NCI-H345 treated with DMSO at 0.1 percent for 48 hours (cell line): ENCODE data around the gene TATDN2.
A peak's percentile ranks its signal among the peaks of the same experiment; 100 is the strongest.

Experiments used
- DNase-seq: peaks from one replicate; lab custom pipeline; 2025; ENCODE audit not compliant: unreplicated experiment; lab: John Stamatoyannopoulos, UW

Gene TATDN2, protein sequence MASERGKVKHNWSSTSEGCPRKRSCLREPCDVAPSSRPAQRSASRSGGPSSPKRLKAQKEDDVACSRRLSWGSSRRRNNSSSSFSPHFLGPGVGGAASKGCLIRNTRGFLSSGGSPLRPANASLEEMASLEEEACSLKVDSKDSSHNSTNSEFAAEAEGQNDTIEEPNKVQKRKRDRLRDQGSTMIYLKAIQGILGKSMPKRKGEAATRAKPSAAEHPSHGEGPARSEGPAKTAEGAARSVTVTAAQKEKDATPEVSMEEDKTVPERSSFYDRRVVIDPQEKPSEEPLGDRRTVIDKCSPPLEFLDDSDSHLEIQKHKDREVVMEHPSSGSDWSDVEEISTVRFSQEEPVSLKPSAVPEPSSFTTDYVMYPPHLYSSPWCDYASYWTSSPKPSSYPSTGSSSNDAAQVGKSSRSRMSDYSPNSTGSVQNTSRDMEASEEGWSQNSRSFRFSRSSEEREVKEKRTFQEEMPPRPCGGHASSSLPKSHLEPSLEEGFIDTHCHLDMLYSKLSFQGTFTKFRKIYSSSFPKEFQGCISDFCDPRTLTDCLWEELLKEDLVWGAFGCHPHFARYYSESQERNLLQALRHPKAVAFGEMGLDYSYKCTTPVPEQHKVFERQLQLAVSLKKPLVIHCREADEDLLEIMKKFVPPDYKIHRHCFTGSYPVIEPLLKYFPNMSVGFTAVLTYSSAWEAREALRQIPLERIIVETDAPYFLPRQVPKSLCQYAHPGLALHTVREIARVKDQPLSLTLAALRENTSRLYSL

DNA sequence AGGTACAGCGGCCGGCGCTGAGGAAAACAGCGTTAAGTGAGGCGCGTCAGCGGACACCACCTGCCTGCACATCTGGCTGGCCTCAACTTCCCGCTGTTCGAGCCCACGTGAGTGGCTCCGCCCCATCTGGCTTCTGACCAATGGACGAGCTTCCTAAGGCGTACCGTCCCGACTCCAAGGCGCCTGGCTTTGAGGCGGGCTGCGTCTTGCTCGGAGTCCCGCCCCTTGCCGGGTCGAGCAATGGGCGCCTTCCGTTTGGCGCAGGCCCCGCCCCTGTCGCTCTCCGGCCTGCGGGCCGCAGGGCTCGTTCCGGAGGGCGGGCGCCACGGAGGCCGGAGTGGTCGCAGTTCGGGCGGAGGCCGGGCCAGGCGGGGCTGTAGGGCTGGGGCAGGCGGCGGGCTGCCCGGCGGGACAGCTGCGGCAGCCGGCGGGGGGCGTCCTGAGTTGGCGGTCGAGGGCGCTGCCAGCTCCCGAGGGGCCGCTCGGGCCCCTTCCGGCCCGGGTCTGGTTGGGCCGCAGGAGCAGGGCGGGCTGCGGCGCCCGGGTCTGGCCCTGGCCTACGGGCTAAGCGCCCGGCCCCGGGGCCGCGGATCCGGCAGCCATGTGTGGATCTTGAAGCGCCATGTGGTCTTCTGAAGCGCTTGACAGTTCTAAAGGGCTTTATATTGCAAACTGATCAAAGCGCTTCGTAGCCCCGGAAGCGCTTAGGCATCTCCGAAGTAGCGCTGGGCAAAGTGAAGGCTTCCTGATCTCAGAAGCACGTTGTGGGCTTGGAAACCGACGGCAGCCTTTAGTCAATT, at the start of gene TATDN2:
TATDN2 (plus strand) TSS at position 276 of the 800 bp plus-strand sequence. CDS start 742 bp downstream, outside the sequence.
- DNase-seq: peak; percentile 68

DNA sequence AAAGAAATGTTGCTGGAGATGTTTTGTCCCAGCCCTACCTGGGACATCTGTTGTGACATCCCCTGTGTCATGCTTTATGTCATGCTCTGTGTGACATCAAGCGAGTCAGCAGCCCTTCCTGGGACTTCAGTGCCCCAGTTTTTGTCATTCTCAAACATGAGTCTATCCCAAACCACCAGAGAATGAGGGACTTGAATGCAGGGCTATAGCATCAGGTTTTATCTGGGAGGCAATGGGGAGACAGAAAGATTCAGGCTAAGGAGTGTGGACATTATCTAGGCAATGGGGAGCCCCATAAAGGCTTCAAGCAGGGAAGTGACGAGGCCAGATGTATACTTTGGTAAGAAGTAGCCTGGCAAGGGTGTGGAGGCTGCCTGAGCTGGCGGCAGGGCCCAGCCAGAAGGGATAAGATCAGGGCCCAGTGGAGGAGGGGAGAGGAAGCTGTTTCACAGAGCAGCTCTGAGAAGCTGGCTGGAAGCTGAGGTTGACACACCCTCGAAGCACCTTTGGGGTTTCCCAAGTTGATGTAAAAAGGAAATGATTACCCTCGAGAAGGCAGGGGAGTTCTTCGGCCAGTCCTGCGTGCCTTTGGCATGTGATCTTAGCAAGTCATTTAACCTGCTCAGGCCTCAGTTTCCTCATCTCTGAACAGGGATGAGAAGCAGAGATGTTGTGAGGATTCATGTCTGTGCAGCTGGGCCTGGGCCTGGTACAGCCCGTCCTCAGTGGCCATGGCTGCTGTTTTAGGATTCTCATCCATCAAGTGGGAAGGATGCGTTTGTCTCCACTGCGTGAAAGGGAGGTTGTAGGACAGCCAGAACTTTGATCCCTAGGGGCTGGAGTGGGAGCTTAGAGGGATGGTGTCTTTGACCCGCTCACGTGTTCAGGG, 49.3 kb upstream of the TATDN2 start:
- no peak for DNase-seq

DNA sequence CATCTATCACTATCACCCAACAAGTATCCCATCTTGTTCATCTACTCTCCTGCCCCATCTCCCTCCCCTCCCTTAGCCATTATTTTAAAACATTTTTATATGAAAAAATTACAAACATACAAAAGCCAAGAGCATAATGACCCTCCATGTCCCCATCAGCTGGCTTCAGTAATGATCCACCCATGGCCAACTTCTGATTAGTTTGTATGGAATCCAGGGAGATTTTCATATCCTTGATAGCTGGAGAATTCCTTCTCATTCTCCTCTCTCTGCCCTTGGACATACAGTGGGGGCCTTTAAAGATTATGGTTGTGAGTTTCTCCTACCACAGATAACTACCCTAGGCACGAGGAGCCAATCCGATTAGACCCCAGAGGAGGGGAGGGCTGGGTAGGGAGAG, 43.3 kb upstream of the TATDN2 start:
- DNase-seq: no peak

DNA sequence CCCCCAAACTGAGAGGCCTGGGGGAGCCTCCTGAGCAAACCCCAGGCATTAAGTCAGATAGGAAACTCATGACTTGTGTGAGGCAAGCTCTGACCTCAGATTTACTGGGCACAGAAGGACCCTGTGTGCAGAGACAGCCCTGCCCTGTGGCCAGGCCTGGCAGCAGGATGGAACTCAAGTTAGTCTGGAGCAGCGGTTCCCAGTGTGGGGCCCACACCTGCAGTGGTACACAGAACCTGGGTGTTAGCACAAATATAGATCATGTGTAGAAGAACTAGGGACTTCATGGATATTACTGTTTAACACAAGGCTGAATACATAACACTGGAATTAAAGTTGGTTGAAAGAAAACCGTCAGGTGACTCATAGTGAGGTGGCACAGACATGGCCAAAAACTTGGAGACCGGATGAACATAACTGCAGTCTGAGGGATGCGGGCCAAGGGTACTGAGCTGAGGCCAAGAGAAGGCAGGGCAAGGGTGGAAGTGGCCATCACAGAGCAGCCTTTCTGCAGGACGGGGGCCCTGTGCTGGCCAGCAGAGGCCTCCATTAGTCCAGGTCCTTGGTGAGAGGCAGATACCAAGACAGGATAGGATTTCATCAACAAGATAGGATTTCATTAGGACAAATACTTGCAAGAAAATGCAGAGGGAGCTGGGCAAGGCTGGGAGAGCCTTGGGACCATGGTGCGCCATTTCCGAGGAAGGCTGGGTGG, 42.7 kb upstream of the TATDN2 start:
- no peak for DNase-seq

DNA sequence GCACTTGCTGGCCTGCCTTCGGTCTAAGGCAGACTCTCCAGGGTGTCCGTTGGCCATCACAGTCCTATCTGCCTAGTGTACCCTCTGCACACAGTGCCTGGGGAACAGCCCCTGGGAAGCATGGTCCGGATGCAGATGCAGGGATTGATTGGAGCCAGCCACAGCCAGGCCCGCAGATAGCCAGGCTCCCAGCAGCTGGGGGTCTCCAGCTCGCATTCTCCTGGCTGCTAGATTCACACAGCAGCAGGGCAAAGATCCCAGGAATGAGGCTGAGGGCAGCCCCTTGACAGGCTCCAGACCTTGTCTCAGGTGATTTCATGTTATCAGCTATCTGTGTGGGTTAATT, 42.1 kb upstream of the TATDN2 start:
- no peak for DNase-seq

DNA sequence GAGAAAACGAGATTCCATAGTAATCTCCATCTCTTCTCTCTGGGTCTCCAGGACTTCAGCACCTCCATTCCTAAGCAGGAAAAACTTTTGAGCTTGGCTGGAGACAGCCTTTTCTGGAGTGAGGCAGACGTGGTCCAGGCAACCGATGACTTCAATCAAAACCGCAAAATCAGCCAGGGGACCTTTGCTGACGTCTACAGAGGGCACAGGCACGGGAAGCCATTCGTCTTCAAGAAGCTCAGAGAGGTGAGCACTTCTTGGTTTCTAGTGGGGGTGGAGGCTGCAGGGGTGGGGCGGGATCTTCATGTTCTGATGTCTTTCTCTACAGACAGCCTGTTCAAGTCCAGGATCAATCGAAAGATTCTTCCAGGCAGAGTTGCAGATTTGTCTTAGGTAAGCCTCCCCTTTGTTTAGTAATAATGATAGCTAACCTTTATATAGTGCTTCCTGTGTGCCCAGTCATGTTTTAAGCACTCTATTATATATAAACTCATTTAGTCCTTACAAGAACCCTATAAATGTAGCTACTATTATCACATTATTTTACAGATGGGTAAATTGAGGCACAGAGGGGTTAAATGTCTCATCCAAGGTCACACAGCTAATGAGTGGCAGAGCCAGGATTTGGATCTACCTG, 35.0 kb upstream of the TATDN2 start:
- no peak for DNase-seq

DNA sequence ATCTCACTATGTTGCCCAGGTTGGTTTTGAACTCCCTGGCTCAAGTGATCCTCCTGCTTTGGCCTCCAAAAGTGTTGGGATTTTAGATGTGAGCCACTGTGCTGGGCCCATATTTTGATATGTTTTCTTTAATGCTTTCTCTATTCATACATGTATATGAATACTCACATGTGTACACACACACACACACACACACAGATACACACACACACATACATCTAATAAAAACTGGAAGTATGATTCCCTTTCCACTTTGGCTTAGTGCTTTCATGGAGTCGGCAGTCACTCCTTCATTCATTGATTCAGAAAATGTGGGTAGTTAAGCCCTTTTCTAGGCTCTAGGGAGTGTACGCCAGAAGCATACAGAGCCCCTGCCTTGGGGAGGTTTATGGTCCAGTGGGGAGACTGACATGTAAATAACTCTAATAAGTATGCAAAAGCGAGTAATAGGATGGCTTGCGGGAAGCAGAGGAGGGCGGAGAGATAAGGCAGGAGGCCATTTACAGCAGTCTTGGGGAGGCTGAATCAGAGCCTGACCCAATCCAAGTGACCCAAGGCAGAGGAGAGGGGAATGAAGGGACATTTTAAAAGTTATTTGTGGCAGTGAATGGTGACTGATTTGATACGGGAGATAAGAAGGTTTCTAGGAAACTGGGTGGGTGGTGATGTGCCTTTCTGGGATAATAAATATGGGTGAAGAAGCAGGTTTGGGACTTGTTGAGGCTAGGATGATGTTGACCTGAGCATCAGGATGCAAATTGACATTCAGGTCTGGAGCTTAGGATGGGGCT, 32.5 kb upstream of the TATDN2 start:
- no peak for DNase-seq

DNA sequence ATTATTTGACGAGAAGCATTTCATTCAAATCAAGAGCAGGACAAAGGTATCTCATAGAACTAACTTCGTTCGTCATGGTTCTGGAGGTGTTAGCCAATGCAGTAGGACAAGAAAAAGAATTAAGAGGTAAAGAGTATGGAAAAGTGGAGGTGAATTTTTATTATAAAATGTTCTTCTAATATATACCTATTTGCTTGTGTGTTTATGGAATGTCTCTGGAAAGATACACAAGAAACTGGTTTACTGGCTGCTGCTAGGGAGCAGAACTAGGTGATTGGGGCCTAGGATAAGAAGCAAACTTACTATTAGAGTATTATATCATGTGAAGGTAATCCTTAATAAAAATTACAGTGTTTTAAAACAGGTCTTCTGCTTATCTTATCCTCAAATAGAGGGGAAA, 30.9 kb upstream of the TATDN2 start:
- no peak for DNase-seq

DNA sequence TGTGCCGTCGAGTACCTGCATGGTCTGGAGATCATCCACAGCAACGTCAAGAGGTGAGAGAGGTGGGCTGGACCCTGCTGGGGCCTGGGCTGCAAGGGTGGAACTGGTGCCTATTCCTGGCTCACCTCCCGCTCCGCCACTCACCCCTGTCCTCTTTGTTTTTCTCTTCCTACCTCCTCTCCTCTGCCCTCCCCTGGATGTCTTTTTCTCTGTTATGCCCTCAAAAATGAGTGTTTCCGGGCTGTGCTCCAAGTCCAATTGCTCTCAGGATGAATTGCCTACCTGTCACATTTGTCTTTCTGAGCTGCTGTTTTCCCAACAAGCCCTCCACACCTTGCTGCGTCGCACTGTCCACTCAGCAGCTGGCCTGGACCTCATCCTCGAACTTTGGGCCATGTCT, 28.5 kb upstream of the TATDN2 start:
- no peak for DNase-seq

DNA sequence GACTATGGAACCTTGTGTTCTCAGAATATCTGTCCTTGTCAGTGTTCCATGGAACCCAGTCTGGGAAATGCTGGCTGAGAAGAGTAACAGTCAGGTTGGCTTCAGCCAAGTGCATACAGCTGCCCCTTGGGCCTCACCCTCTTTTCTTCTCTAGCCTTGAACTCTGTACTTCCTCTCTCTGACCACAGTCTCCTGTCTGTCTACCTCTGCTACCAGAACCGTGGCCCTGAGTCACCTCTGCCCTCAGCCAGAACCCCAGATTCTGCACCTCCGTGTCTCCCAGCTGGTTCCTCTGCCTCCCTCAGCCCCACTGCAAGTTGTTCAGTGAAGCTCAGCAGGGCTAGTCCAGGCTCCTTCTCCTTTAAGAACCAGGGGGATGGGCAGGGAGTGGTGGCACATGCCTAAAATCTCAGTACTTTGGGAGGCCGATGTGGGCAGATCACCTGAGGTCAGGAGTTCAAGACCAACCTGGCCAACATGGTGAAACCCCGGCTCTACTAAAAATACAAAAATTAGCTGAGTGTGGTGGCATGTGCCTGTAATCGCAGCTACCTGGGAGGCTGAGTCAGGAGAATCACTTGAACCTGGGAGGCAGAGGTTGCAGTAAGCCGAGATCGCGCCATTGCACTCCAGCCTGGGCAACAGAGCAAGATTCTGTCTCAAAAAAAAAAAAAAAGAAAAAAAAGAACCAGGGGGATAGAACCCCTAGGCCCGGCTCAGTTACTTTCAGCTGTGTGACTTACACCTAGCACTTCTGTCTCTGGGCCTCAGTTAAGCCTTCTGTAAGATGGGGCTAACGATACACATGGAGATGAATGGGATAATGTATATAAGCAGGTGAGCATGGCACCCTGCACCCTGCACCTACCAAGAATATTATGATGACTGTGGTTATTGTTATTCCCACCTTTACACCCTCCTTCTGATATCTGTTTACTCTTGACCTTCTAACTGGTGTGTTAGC, 24.3 kb upstream of the TATDN2 start:
- DNase-seq: no peak

DNA sequence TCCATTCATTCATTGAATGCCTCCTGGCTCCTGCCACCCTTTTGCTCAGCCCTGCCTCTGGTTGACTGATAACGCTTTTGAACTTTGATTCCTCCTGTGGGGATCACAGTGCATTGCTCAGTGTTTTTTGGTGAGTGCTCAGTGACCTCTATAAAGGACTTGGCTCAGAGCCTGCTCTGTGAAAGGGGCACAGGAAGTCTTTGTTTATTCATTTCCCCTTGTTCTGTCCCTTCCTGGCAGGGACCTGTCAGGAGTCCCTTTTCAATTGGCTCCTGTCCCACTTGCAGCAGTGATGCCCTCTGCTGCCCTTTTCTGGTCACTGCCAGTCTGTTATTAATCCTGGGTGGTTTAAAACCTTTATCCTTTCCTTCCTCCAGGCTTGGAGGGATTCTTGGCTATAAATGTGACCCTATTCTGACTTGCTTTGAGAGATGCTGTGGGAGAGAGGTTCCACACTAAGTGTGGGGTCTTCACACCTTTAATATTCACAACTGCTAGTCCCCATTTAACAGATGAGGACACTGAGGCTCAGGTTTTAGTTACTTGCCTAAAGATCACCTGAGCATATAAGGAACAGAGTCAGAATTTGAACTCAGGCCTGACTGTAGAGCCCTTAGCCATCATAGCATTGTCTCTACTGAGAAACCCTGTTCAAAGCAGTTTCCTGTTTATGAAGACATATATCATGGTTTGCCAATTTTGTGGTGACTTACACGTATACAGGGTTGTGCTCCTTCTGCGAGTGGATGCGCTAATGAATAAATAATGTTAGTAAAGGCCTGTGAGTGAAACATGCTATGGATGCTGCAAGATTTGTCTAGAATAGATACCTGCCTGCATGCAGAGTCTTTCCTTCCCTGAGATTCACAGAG, 23.2 kb upstream of the TATDN2 start:
- peak; percentile 32 for DNase-seq

DNA sequence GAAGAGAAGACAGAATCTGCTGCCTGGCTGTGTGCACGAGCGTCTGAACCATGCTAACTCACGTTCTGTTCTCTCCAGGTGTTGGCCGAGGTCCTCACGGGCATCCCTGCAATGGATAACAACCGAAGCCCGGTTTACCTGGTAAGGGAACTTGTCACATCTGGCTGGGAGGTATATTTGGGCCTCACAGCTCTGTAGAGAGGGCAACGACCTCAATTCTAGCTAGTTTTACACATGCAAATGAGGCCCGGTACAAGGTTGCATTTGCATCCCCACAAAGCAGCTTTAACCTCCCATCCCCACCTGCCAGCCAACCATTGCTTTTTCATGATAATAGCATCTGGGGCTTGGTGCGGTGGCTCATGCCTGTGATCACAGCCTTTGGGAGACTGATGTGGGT, 22.0 kb upstream of the TATDN2 start:
- no peak for DNase-seq

DNA sequence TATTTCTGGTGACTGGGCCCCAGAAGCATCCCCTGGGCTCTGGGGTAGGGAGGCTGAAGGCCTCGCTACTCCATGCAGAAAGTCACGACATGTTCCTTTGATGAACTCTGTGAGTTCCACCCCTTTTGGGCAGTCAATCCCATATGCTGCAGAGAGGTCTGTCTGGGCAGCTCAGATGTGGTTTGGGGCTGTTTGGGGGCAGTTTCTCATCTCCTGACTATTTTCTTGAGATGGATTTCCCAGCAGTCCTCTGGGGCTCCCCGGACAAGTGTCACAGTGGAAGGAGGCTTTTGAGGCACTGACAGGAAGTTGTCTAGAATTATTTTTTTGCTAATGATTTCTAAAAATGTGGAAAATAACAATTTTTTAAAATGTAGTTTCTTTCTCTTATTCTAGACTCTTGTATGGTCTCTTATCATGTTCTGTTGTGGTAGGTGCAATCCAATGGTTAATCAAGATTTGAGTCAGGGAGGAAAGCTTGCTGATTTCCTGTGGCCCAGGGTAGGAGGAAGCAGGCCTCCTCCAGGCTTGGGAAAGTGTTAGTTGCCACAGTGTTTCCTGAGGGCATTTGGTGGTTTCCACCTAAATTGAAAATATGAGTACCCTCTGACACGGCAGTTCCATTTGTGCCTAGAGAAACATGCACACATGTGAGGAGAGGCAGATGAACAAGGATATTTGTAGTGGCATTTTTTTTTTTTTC, 19.9 kb upstream of the TATDN2 start:
- DNase-seq: no peak

DNA sequence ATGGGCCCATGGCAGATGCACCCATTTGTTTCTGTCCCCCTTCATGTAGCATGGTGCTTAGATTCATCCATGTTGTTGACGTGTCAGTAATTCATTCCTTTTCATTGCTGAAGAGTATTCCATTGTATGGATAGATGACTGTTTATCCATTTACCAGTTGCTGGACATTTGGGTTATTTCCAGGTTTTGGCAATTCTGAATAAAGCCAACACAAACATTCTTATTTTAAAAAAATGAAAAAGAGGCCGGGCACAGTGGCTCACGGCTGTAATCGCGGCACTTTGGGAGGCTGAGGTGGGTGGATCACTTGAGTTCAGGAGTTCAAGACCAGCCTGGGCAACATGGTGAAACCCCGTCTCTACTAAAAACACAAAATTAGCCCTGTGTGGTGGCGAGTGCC, 18.7 kb upstream of the TATDN2 start:
- no peak for DNase-seq

DNA sequence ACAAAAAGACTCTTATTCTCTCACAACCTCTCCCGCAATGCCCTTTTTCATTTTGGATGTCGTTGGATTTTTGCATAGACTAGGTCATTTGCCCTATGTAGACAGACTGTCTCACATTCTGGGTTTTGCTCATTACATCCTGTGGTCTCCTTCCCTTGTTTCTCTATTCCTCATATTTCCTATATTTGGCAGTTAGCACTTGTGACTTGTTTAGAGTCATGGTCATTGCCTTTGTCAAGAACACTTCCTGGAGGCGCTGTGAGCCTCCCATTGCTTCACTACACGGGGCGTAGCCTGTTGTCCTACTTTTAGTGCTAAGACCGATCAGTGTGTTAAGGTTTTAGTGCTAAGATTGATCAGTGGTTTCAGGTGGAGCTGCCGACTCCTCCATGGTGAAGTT, 16.1 kb upstream of the TATDN2 start:
- DNase-seq: no peak

DNA sequence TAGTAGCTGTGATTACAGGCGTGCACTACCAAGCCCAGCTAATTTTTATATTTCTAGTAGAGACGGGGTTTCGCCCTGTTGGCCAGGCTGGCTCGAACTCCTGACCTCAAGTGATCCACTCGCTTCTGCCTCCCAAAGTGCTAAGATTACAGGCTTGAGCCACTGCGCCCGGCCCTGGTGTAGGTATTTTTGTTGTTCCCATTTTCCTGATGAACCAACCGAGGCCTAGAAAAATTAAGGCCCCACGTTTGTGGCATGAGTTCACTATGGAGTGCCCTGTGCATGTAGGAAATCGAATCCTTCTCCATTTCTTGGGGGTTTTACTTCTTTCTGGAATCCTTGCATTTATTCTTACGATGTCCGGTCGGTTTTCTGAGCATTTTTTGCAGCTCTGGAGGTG, 14.3 kb upstream of the TATDN2 start:
- no peak for DNase-seq
